NCI-H2171 (cell line): ENCODE results near the gene SEMA4A.

ENCODE experiments used
- DNase-seq: peaks from one replicate; lab custom pipeline; 2025; lab: John Stamatoyannopoulos, UW

Gene SEMA4A

DNA sequence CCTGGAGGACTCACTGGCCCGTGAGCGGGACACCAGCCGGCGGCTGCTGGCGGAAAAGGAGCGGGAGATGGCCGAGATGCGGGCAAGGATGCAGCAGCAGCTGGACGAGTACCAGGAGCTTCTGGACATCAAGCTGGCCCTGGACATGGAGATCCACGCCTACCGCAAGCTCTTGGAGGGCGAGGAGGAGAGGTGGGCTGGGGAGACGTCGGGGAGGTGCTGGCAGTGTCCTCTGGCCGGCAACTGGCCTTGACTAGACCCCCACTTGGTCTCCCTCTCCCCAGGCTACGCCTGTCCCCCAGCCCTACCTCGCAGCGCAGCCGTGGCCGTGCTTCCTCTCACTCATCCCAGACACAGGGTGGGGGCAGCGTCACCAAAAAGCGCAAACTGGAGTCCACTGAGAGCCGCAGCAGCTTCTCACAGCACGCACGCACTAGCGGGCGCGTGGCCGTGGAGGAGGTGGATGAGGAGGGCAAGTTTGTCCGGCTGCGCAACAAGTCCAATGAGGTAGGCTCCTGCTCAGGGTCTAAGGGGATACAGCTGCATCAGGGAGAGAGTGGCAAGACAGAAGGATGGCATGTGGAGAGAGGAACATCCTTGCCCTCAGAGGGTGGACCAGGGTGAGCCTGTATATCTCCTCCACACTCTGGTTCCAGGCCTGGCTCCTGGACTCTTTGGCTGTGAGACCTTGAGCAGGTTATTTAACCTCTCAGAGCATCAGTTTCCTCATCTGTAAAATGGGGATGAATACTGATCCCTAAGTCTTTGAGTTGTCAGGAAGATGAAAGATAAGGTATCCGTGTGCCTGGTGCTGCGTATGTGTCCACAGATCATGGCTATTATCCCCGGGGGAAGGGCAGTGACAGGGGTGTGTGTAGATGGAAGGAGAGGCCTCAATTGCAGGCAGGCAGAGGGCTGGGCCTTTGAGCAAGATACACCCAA is 17.2 kb upstream of the SEMA4A start:
- no peak for DNase-seq

DNA sequence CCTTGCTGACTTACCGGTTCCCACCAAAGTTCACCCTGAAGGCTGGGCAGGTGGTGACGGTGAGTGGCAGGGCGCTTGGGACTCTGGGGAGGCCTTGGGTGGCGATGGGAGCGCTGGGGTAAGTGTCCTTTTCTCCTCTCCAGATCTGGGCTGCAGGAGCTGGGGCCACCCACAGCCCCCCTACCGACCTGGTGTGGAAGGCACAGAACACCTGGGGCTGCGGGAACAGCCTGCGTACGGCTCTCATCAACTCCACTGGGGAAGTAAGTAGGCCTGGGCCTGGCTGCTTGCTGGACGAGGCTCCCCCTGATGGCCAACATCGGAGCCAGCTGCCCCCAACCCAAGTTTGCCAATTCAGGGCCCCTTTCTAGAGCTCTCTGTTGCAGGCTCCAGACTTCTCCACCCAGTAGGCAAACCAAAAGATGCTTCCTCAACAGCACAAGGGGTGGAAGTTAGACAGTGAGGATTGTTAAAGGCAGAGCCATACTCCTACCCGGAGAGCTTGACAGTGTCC is 16.4 kb upstream of the SEMA4A start:
- no peak for DNase-seq

DNA sequence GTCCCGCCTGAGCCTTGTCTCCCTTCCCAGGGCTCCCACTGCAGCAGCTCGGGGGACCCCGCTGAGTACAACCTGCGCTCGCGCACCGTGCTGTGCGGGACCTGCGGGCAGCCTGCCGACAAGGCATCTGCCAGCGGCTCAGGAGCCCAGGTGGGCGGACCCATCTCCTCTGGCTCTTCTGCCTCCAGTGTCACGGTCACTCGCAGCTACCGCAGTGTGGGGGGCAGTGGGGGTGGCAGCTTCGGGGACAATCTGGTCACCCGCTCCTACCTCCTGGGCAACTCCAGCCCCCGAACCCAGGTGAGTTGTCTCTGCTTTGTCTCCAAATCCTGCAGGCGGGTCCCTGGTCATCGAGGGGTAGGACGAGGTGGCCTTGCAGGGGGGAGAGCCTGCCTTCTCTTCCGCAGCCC is 14.9 kb upstream of the SEMA4A start:
- no peak for DNase-seq

DNA sequence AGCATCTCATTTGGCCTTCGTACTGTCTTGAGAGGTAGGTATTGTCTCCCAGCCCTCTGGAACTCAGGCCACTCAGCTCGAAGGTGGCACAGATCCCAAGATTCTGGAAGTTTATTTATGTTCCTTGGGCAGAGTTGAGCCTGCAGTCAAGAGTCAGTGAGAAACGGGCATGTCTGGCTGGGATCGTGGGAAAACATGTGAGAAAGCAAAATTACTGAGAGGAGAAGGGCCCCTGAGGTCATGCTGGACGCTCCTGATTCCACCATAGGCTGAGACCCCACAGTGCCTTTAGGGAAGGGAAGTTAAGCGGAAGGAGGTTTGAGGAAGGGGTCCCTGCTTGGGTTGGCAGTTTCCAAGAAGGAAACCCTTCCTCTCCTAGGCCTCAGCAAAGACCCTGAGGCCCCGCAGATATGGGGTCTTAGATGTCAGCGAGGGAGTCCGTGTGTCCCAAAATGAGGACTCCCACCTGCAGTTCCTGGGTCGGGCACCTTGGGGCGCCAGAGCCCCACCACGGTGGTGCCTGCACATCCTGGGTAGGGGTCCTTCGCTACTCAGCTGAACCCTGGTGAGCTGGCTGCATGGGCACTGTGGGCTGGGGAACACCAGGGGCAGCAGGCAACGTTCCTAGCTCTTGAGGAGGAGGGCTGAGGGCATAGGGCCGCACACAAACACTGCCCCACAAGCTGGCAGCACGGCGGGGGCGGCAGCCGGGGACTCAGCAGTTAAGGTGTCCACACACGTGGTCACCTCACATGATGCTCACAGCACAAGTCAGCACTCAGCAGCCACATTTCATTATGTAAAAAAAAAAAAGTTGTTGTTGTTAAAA is 12.3 kb upstream of the SEMA4A start:
- no peak for DNase-seq

DNA sequence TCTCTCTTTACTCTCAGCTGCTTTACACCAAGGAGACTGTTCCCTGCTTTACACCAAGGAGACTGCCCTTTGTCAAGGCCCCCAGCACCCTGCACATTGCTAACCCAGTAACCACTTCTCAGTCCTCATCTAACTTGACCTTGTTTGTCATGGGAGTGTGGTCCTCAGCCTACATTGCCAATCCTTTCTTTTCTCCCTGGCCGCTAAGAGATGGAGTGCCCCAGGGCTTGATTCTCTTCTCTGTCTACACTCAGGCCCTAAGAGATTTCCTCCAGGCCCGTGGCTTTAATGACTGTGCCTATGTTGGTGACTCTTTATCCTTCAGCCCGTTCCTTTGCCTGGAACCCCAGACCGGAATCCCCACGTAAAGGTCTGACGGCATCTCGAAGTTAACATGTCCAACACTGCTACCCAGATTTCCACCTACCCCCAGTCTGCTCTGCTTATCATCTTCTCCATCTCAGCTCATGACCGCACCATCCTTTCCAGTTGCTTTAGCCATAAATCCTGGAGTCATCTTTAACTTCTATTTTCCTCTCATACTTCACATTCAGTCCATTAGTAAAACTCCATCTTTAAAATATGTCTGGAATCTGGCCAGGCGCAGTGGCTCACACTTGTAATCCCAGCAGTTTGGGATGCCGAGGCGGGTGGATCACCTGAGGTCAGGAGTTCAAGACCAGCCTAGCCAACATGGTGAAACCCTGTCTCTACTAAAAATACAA is 9.5 kb upstream of the SEMA4A start:
- no peak for DNase-seq

DNA sequence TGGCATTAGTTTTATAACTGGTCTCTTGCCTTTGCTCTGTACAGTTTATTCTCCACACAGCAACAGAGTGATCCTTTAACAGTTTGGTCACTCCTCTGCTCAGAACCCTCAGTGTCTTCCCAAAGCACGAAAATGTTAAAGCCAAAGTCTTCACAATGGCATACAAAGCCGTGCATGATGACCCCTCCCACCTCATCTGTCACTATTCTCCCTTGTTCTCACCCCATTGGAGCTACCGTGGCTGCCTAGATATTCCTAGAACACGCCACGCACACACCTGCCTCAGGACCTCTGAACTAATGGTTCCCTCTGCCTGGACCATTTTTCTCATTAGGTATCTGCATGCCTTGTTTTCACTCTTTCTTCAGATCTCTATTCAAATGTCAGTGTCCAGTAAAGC is 8.6 kb upstream of the SEMA4A start:
- DNase-seq: no peak

DNA sequence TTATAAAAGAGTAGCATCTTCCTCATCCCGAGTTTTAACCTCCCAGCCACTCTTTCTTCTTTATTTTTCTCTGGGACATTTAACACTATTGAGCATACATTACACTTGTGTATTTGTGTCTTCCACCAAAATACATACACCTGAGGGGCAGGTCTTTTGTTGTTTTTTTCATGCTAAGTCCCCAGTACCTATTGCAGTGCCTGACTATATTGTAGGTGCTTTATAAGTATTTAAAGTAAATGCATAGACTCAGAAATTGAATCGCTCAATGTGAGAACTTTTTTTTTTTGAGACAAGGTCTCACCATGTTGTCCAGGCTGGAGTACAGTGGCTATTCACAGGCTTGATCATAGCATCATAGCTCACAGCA is 7.8 kb upstream of the SEMA4A start:
- no peak for DNase-seq

DNA sequence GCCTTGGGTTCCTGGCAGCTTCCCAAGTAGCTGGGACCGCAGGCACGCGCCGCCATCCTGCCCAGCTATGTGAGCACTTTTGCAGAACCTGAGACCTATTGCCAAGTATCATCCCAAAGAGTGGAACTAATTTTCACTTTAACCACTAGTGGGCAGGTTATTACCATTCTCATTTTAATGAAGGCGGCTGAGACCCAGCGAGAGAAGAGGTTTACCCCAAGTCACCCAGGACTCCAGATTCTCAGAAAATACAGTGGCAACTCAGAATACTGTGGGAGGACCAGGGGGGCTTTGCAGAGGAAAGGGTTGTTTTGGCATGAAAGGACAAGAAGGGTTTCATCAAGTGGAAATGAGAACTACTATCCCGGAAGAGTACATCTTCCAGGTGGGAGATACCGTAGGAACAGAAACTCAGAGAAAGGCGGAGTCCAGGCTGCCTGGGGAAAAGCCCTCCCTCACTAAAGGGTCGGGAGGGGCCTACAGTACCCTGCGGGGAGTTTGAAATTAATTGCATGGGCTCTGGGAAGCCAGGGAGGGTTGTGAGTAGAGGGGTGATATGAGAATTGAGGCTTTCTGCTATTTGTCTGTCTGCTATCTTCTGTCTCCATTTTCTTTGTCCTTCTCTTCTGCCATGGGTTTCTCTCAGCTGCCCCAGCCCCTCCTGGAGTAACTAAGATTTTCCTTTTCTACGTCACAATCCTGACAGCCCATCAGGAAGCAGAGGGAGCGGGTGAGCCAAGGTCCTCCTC is 7.2 kb upstream of the SEMA4A start:
- peak; percentile 51 for DNase-seq

DNA sequence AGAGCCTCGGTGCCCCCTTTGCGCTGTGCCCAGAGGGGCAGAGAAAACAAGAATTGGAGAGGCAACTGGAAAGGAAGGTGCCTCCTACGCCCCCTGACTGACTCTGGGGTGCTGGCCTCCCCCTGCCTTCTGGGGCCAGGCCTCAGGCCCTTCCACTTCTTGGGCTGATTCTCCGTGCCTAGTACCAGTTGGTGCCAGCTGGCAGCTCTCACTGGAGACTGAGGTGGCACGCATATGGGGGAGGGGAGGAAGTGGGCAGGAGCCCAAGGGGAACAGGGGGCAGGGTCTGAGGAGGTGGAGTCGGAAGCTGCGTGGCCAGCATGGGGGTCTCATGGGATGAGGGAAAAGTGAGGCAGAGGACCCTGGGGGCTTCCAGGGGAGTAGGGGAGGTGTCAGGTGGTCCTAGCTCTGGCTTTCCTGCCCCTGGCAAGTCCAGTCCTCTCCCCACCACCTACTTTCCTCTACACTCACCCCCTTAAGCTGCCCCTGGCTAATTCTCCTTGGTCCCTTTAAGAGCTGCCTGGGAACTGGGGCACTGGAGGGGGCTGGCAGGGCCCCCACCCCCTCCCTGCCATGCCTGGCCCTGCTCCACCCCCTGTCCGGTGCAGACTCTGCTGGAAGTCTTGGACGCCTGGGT is 6.5 kb upstream of the SEMA4A start:
- no peak for DNase-seq

DNA sequence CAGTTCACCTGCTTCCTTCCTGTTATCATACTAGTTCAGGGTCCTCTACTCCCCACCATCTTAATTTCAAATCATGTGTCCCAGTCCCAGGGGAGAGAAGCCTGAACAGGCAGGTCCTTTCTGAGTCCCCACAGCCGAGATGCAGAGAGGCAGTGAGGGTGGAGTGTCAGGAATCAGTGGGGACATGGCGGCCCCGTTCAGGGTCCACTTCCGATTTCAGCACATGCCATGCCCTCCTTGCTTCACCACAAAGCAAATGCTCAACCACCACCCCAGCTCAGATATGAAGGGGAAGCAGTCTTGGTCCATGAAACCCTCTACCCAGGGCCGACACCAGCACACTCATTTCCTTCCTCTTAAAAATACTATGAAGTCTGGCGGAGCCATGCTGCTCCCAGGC is 5.2 kb upstream of the SEMA4A start:
- DNase-seq: no peak

DNA sequence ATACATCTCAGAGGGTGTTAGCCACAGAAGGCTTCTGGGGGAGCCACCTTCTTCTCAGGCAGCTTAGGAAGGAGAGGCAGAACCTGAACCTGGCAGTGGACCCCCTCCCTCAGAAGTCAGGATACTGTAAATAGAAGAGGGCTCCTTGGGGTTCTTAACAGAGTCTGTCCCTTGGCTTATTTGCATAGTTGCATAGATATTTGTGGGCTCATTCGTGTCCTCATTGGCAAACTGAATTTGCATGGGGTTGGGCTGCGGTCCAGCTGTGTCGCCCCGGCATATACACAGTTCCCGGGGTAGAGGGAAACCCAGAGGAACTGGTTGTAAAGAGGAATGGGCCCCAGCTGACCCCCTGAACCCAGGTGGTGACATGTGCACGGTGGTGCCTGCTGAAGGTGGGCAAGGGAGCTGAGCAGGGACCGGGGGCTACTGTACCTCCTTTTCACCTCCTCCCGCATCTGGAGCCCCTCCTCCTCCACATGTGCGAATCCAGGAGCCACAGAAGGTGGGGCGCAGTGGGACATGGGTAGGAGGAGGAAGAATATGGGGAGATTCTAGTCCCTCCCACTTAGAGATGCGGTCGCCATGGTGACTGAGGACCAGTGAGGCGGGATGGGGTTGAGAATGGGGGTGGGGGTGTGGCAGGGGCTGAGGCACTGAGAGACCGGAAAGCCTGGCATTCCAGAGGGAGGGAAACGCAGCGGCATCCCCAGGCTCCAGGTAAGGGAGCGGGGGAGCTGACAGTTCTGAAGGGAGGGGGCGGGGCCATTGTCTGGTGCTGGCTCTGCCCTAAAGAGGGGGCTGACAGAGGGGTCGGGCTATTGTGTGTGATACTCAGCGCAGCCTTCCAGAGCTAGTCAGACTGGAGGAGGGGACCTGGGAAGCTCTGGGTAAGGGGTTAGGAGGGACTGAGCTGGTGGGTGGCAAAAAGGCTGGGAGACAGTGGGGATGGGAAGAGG is 3.7 kb upstream of the SEMA4A start:
- DNase-seq: no peak

DNA sequence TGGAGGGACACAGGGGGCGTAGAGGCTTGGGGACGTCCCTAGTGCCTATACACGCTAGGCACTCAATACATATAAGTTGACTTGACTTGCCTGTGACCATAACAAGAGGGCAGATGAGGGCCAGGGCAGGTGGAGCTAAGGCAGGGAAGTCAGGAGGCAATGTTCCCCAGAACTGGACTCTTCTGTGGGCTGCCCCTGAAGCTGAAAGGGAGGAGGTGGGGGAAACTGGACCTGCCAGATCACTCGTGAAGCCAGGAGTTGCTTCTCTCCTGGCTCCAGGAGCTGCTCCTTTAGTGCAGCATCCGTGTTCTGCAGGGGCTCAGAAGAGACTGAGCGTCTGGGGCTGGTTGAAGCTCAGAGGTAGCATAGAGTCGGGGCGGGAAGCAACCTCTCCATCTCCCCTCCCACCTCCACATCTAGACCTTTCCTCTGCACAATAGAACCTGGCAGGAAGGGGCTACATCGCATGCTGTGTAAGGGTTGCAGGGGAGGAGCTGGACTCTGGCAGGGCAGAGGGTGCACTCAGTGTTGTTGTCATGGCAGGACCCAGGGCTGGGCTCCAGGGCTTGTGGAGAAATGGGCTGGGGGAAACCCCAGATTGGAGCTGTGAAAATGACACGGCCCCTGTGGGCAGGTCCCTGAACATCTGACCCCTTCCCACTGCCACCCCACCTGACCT is 2.9 kb upstream of the SEMA4A start:
- no peak for DNase-seq

DNA sequence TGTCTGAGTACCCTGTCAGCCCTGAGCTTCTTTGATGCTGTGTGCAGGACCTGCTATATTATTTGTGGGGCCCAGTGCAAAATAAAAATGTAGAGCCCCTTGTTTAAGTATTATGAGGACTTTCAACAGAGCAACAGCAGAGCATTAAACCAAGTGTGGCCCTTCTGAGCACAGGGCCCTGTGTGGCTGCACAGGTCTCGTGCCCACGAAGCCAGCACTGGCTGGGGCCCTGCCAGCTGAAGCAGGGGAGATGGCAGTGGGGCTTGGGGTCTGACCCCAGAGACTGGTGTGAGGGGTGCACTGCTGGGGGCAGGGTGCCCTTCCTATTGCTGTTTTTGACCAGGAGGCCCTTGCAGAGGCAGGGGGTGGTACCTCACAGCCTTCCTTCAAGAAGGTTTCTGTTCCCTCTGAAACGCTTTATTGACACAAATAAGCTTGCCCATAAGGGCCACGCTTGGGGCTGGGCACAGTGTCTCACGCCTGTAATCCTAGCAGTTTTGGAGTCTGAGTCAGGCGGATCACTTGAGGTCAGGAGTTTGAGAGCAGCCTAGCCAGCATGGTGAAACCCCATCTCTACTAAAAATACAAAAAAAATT is 2.2 kb upstream of the SEMA4A start:
- no peak for DNase-seq

DNA sequence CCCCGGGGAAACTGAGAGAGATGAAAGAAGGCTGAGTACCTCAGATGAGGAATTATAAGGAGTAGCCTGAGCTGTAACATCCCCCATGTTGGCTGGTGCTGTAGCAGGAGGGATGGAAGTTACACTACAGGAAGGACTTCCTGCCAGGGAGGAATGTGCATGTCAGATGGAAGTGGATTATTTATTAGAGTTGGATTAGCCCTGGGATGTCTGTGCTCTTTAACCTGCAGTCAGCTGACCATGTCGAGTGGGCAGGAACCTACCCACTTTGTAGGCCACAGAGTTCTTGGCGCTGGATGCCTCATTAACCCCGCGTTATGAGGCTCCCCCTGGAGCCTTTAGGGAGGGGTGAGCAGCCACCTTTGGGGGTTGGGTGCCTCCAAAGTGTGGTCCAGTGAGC is 757 bp upstream of the SEMA4A start:
- no peak for DNase-seq

DNA sequence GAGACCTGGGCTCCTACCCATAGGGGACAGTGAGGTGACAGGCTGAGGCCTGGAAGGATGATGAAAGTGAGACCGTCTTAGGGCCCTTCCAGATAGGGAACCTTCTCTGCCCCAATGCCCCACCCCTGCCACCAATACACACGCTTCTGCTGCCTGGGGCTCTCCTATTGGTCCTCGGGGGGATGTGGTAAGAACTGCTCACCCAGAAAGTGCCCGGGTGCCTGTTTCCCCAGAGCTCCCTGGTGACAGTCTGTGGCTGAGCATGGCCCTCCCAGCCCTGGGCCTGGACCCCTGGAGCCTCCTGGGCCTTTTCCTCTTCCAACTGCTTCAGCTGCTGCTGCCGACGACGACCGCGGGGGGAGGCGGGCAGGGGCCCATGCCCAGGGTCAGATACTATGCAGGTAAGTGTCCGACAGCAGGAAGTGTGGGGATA is 948 bp downstream of the SEMA4A start:
- no peak for DNase-seq

DNA sequence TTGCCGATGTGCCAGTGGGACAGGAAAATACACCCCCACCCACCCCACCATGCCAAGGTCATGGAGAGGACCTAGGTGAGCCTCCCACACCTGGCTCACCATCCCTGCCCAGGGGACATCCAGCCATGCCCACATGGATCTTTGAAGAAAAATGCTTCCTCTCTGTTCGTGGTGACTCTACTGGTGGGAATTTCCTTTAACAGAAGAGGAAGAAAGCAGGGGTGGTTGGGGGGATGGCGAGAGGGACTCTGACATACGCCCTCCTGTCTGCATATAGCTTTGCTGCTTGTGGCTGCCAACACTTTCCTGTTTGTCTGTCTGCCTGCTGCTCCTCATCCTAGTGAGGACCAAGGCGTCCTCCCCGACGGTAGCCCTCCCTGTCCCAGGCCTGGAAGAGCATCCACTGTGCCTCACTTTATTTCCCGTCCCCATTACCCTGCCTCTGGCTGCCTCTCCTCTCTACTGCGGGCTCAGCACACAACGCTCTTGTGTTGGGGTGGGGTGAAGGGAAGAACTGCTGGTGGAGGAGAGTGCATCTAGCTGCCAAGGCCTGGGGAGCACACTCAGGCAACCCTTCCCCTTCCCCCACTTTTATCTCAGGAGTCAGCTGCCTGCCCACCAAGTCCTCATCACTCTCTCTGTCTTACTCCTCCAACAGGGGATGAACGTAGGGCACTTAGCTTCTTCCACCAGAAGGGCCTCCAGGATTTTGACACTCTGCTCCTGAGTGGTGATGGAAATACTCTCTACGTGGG is 2.5 kb downstream of the SEMA4A start:
- DNase-seq: no peak

DNA sequence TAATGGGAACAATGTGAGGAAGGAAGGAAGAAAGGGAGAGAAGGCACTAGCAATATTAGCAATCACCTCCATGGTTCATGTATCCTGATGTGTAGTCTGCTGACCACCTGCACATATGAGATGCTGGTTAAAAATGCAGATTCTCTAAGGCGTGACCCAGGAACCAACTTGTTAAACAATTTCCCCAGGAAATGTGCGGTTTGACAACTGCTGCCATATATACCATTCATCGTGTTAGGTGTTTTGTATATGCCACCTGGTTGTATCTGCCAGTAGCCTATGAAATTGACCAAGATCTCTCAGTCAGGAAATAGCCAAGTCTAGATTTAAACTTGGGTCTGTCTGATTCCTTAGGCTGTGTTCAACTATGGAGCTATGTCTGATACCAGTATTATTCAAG is 4.1 kb downstream of the SEMA4A start:
- DNase-seq: no peak

DNA sequence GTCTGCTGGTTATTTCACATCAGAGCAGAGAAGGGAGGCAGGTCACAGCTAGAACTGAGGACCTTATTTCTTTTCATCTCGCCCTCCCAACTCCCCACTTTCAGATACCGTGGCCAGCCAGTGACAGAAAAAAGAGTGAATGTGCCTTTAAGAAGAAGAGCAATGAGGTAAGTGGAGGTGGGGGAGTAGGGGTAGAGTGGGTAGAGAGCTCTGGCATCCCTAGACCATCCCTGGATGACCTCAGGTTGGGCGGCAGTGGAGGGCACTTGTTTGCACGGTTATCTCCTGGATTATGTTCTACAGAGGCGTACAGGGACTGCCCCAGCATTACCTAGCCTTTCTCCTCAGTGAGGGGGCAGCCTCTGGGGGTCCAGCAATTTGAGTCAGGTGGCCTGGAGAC is 4.6 kb downstream of the SEMA4A start:
- DNase-seq: no peak
